Medulla oblongata (tissue), 1 donor: Measurements from ENCODE around the gene GET3.
"Not testable (repeated sequence)": the region's sequence is repeated elsewhere in the genome, so short reads cannot be mapped to it uniquely, and the experiment has no call there.

Experiments
- DNase-seq: peaks from one replicate; pipeline ENCODE4 v3.0.0-alpha.2; 2015; ENCODE audit errors: extremely low spot score

Gene GET3

GRCh38 chr19:12792051-12792852, 55.0 kb downstream of the GET3 start:
- DNase-seq, result peak; percentile 55

GRCh38 chr19:12792853-12793289, 55.6 kb downstream of the GET3 start:
- no peak for DNase-seq

GRCh38 chr19:12793290-12794195, 56.2 kb downstream of the GET3 start:
- peak; percentile 97 for DNase-seq

- DNase-seq, result no peak
Measured at GRCh38 chr19:12794196-12794941, 57.1 kb downstream of the GET3 start.

GRCh38 chr19:12794971-12795381, 57.7 kb downstream of the GET3 start:
- DNase-seq, result no peak

GRCh38 chr19:12796146-12797071, 59.1 kb downstream of the GET3 start:
- peak; percentile 92 for DNase-seq

GRCh38 chr19:12797141-12797587, 59.9 kb downstream of the GET3 start:
- DNase-seq, result no peak

- DNase-seq, result not testable (repeated sequence)
Measured at GRCh38 chr19:12797607-12798006, 60.3 kb downstream of the GET3 start.
